CD4-positive, alpha-beta T cell treated with Interleukin-17A for 1 hour (primary cell): Measurements from ENCODE around the gene OR52E8.

Source experiments
- DNase-seq: peaks from one replicate; pipeline ENCODE4 v3.0.0-alpha.2; 2020

OR52E8 gene

GRCh38 chr11:5857590-5857989 lies at the start of gene OR52E8:
OR52E8 (minus strand) TSS chr11:5857690; CDS start chr11:5857690, 0 bp downstream.
- no peak for DNase-seq

GRCh38 chr11:5899534-5899933 lies 42.0 kb upstream of the OR52E8 start:
- DNase-seq, result no peak

DNA sequence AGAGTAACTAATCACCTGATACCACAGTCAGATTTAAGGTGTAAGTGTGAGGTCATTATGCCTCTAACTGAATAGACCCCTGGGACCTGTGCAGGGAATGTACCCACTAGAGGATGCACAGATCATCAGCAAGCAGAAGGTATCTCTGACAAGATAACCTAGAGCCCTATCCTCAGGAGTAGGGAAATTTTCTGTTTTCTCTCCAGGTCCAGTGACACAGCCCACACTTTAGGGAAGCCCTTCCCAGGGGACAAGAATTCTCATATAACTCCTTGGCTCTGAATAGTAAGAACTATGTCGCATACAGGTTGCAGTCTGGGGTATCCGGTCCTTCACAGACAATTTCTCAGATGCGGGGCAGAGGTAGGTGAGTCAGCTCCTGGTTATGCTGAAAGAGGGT lies 35.4 kb upstream of the OR52E8 start, which contains the start of gene OR52E5:
OR52E5 (plus strand) TSS at position 301 of the 400 bp plus-strand sequence. CDS start 7,569 bp downstream, outside the sequence.
- DNase-seq, result no peak

DNA sequence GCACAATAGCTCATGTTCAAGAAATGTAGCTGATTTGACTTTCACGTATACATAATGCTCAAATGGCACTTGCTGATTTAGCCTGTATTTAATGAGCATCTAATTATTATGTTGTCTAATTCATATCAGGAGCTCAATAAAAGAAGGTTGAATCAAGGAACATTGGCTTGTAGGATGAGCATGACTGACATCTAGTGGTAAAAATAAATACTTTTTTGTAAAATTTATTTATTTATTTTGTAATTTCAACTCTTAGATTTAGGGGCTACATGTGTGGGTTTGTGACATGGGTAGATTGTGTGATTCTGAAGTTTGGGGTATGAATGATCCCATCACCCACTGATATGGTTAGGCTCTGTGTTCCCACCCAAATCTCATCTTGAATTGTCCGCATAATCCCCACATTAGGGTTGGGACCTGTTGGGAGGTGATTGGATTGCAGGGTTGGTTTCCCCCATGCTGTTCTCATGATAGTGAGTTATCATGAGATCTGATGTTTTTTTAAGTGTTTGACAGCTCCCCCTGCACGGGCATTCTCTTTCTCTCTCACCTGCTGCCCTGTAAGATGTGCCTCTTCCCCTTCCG lies 33.8 kb upstream of the OR52E8 start:
- DNase-seq, result no peak

DNA sequence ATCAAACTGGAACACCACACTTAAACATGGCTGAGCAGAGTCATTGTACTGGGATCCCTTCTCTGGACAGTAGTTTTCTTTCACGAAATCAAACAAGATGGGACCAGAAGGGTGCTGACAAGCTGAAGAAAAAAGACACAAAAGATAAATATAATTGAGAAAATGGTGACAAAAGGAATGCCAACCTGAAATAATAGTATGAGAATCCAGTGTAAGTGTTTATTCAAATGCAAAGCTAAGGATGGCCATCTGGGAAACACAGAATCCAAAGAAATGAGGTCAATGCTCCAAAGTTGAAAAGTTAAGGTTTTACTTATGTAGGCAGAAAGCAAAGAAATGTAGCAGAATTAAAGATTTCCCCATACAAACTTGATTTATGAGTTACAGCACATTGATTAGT lies 30.2 kb upstream of the OR52E8 start:
- no peak for DNase-seq

- no peak for DNase-seq
Observed at GRCh38 chr11:5887172-5887571, 29.7 kb upstream of the OR52E8 start.

DNA sequence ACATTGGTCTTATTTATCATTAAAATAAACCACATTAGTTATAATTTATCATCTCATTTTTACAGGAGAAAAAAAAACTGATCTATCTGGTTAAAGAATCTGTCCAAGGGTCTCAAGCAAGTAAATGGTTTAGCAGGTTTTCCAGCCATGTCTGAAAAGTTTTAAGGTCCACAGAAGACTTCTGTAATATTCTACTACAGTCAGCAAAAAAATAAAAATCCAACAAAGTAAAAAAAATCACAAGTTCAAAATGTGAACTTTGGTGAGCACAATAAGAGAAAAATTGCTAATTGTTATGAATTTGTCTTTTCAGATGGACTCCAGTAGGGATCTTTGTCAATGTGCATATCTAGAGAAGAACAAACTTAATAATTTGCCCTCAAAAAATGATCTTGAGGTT lies 24.3 kb upstream of the OR52E8 start:
- no peak for DNase-seq

DNA sequence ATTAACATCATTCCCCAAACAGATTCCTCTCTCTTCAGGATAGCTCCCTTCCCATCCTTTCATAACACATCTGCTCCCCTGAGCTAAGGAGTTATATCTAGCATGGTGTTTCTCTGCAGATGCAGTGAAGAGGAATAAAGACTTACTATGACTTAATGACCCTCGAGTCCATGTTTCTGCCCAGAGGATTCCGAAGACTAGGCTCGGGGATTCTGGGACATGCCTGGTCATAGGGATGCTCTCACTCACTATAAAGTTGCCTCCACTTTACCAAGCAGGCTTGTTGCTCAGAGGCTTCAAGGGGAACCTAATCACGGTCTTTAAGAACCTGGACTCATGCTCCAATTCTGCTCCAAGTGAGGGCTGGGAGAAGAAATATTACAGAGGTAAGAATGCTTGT lies 22.8 kb upstream of the OR52E8 start, which contains the start of gene OR52E4:
OR52E4 (plus strand) TSS at position 301 of the 400 bp plus-strand sequence. CDS start 3,664 bp downstream, outside the sequence.
- no peak for DNase-seq

GRCh38 chr11:5878564-5878963 lies 21.1 kb upstream of the OR52E8 start:
- DNase-seq, result no peak

DNA sequence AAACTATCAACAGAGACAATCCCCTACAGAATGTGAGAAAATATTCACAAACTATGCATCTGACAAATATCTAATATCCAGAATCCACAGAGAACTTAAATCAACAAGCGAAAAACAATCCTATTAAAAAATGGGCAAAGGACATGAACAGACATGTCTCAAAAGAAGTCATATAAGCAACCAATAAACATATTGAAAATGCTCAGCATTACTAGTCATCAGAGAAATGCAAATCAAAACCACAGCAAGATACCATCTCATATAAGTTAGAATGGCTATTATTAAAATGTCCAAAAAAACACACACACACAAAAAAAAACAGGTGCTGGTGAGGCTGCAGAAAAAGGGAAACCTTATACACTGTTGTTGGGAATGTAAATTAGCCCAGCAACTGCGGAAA lies 8.3 kb upstream of the OR52E8 start:
- DNase-seq, result no peak

DNA sequence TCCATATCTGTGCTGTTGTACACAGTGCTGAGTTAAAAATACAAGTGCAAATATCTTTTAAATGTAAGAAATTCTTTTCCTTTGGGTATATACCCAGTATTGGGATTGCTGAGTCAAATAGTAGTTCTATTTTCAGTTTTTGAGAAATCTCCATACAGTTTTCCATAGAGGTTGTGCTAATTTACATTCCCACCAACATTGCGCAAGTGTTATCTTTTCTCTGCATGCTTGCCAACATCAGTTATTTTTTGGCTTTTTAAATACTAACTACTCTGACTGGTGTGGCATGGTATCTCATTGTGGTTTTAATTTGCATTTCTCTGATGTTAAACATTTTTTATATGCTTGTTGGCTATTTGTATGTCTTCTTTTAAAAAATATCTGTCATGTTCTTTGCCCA lies 6.5 kb downstream of the OR52E8 start:
- DNase-seq, result no peak

DNA sequence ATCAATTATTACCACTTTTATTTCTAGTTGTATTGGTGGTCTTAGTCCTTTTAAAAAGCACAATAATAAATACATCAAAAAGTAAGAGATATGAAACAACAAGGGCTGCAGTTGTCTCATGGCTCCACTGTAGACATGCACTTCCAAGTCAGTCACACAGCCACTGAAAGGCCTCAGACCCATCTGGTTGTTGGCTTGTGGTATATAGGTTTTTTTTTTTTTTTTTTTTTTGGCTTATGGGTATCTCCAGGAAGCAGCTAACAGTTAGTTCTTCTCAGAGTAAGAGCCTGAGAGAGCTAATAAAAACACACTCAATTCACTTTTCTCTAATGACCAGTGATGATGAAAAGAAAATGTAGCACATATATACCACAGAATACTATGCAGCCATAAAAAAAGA lies 9.8 kb downstream of the OR52E8 start:
- DNase-seq, result no peak

GRCh38 chr11:5846701-5847100 lies 10.8 kb downstream of the OR52E8 start:
- no peak for DNase-seq

DNA sequence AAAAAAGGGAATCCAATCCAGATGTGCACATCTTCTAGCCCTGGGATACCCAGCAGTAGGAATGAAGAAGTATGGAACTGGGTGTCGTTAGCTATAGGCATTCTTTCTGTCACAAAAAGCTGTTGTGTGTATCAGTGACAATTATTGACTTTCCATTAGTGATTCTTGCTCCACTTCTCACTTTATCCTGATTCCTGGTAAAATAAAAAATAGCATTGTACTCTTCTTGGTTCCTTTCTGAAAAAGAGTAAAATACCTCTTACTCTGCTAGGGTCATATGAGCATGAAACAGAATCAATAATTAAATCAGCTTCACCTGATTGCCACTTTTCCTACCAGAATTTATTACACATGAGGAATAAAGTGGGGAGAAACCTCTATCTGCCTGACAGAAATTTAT lies 15.7 kb downstream of the OR52E8 start, which contains the start of gene OR52E6:
OR52E6 (minus strand) TSS at position 101 of the 400 bp plus-strand sequence; CDS start at position 101, 0 bp downstream.
- no peak for DNase-seq

DNA sequence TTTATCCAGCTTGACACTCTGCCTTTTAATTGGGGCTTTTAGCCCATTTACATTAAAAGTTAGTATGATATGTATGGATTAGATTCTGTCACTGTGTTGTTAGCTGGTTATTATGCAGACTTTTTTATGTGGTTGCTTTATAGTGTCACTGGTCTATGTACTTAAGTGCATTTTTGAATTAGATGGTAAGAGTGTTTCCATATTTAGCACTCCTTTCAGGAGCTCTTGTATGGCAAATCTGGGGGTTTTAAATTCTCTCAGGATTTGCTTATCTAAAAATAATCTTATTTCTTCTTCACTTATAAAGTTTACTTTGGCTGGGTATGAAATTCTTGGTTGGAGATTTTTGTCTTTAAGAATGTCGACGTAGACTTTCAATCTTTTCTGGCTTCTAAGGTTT lies 19.8 kb downstream of the OR52E8 start:
- DNase-seq, result no peak

GRCh38 chr11:5833446-5833845 lies 24.0 kb downstream of the OR52E8 start:
- DNase-seq, result no peak

DNA sequence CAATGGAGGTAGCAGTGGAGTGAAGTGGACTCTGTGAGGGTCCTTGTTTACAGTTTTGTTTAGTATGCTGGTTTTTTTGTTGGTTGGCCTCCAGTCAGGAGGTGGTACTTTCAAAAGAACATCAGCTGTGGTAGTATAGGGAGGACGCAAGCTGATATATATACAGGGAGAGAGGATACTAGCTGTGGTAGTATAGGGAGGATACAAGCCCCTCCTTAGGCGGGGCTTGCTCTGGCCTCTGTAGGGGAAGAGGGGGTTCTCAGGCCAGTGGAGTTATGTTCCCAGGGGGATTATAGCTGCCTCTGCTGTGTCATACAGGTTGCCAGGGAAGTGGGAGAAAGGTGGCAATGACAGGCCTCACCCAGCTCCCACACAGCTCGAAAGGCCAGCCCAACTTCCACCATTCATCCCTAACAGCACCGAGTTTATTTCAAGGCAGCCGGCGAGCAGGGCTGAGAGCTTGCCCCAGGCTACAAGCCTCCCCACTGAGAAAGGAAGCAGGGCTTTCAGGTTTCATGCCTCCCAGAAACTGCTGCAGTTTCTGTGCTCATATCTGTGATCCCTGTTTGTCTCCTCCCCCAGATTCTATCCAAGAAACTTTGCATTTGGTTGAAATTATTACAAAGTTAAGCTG lies 26.2 kb downstream of the OR52E8 start:
- no peak for DNase-seq

DNA sequence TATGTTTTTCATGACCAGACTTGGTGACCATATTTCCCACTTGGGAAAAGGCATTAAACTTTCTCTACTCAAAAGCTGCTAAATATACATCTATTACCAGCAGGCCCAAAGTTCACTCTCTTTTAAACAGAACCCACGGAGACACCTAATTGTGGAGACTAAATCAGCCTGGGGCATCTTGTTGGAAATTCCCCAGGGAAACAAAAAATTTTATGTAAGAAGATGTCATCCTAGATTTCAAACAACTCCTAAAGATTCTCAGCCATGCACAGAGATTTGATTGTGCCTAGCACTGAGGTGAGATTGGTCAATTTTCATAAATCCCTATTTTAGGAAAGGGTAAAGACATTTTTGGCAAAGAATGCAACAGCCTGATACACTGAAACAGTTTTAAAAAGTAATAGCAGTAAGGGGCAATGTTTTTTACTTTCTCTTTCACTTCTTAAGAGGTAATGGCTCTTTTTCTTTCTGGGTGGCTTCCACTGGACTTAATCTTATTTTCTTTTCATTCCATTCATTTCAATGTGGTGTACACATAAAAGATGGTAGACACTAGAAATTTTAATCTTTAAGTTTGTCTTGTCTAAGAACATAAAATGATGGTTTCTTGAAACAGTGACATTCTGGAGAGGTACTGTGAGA lies 39.1 kb downstream of the OR52E8 start:
- no peak for DNase-seq

- no peak for DNase-seq
Observed at GRCh38 chr11:5815534-5815933, 42.0 kb downstream of the OR52E8 start.

- no peak for DNase-seq
Observed at GRCh38 chr11:5809905-5810795, 47.3 kb downstream of the OR52E8 start.

GRCh38 chr11:5809122-5809519 lies 48.4 kb downstream of the OR52E8 start:
- peak; percentile 2 for DNase-seq

GRCh38 chr11:5808500-5809121 lies 48.9 kb downstream of the OR52E8 start, which contains the start of gene OR52N2:
OR52N2 (plus strand) TSS chr11:5808924; CDS start chr11:5820336, 11,412 bp downstream.
- DNase-seq, result peak; percentile 80
